Measurements from ENCODE around the gene OSER1. TPM values are rescaled to one million over a fixed set of nuclear protein-coding genes. Genes with fewer than 3 reads are reported as not detected.

OSER1 gene
- total and polyA plus RNA-seq, 9 of the 15 experiments (the other 6 are each of a cell fraction or from before 2014, with no cell fraction given), result 15.5 to 57.3 (median 19.9) TPM

- TF ChIP-seq ZNF609 (CRISPR knock-in tag; IDR thresholded peaks at IDR 0.05; ENCODE audit: borderline replicate concordance), result no peak
- no peak for TF ChIP-seq NELFE (IDR thresholded peaks at IDR 0.05; ENCODE audit: insufficient read depth, insufficient read length)
- TF ChIP-seq ZFX (CRISPR knock-in tag; IDR thresholded peaks at IDR 0.05), result no peak
- TF ChIP-seq ETV6 (IDR thresholded peaks at IDR 0.05; ENCODE audit: borderline replicate concordance in 1 of 2, low read depth in 2 of 2, low read length in 1 of 2), result no peak
- no peak for TF ChIP-seq ETV6 (CRISPR knock-in tag; IDR thresholded peaks at IDR 0.05; ENCODE audit: borderline replicate concordance)
- TF ChIP-seq NR2C2 (CRISPR knock-in tag; IDR thresholded peaks at IDR 0.05), result no peak
- no peak for TF ChIP-seq NR2C2 (tag; IDR thresholded peaks at IDR 0.05)
- no peak for TF ChIP-seq TAF1 (IDR thresholded peaks at IDR 0.05; ENCODE audit: control insufficient read depth, extremely low read depth, insufficient read depth, low read length, severe bottlenecking)
- TF ChIP-seq RHOXF2B (CRISPR knock-in tag; conservative IDR thresholded peaks at IDR 0.05), result no peak
Measured at GRCh38 chr20:44159125-44159524, 51.4 kb downstream of the OSER1 start (continued).
